Activated T-helper 9 cell treated with anti-CD3 and anti-CD28 coated beads, Interleukin-2, amount 50 U/mL, for 16 hours (primary cell): ENCODE results near the gene ZNF486.
"Not testable (repeated sequence)": the region's sequence is repeated elsewhere in the genome, so short reads cannot be mapped to it uniquely, and the experiment has no call there.

Source experiments
- DNase-seq: peaks from one replicate; pipeline ENCODE4 v3.0.0-alpha.2; 2020; ENCODE audit warnings: low read depth

Gene ZNF486

DNA sequence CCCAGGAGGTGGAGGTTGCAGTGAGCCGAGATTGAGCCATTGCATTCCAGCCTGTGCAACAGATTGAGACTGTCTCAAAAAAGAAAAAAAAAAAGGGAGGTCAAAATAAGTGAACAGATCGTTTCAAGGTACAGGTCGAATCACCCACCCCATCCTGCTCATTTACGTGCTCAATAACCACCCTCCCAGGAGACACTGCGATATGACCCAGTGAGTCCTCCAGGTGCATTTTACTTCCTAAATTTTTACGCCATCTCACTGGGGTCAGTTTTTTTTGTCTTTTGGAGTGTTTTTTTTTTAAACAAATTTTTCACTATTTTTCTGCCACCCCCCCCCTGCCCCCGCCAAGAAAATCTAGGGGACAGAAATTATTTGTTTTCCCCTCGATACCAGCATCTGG lies 68.1 kb downstream of the ZNF486 start:
- no peak for DNase-seq

DNA sequence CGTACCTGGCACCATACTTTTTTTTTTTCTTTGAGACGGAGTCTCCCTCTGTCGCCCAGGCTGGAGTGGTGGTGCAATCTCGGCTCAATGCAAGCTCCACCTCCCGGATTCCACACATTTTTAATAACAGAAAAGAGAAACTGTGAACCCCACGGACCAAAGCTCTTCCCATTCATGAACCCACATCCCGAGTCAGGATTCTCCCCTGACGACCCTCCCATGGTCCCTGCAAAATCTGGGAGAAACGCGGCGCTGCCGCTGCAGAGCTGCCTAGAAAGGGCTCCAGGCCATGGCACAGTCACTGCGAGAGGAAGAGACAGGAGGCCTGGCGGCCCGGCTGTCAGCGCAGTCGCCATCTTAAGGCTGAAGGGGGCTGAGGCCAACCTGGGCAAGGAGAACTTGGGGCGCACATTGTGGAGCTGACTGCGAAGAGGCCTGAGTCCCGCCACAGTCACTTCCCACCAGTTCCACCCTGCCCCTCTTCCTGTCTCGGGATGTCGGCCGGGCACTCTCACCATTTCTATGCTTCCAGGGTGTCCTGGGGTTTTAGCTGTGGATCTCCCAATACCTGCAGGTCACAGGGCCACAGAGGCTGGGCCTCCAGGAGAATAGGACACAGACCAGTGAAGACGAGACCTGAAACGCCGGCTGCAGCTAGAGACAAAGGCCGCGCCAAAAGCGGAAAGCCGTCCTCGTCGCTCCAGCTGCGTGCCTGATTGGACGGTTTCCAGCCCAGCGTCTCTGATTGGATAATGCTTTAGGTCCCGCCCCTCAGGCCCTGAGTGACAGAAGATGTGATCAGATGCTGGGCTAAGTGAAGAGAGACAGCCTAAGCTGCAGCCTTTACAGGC lies 71.0 kb downstream of the ZNF486 start:
- DNase-seq, result peak; percentile 74

DNA sequence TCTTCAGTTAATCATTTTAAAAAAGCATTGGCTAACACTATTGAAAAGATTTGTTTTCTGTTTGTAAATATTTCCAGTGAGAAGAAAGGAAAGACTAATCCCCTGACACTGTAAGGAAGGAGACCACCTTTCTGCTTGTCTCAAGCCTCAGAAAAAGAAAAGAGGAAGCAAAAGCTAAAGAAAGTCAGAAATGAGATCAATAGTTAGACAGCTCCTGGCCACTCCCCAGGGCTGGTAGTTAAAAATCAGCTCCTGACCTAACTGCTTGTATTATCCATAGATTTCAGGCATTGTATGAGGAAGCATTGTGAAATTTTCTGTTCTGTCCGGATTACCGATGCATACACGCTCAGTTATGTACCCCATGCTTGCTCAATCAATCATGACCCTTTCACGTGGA lies 76.6 kb downstream of the ZNF486 start:
- no peak for DNase-seq

DNA sequence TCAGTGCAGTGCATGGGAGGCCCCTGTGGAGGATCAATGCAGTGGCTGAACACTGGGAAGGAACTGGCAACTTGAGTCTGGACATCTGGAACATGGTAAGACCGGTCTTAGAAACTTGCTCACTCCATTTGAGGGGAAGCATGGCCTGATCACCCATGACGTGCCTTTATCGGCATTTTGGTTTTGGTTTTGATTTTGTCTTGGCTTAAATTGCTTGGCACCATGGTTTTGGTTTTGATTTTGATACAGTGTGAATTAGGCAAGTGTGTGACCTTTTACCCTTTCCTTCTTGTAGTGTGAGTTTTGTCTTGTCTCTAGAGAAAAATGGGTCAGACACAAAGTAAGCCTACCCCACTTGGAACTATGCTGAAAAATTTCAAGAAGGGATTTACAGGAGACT lies 77.3 kb downstream of the ZNF486 start:
- DNase-seq, result no peak

DNA sequence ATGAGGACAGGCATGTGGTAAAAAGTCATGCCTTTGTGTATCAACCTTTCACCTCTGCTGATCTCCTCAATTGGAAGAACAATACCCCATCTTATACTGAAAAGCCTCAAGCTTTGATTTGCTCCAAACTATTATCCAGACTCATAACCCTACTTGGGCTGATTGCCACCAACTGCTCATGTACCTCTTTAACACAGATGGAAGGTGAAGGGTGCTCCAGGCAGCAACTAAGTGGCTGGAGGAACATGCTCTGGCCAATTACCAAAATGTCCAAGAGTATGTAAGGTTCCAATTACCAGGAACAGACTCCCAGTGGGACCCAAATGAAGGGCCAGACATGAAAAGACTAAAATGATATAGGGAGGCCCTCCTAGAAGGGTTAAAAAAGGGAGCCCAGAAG lies 78.3 kb downstream of the ZNF486 start:
- DNase-seq, result no peak

DNA sequence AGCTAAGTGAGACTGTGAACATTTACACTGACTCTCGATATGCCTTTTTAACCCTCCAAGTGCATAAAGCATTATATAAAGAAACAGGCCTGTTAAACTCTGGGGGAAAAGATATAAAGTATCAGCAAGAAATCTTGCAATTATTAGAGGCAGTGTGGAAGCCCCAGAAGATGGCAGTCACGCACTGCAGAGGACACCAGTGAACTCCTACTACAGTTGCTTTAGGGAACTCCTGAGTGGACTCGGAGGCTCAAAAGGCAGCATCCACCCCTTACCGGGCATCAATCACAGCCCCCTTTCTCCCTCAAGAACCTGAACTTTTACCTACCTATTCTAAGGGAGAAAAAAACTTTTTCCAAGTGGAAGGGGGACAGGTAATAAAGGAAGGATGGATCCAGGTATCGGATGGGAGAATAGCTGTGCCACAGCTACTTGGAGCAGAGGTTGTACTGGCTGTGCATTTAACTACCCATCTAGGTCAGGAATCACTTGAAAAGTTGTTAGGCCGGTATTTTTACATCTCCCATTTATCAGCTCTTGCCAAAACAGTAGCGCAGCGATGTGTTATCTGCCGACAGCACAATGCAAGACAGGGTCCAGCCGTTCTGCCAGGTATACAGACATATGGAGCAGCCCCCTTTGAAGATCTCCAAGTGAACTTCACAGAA lies 80.1 kb downstream of the ZNF486 start:
- DNase-seq, result no peak

DNA sequence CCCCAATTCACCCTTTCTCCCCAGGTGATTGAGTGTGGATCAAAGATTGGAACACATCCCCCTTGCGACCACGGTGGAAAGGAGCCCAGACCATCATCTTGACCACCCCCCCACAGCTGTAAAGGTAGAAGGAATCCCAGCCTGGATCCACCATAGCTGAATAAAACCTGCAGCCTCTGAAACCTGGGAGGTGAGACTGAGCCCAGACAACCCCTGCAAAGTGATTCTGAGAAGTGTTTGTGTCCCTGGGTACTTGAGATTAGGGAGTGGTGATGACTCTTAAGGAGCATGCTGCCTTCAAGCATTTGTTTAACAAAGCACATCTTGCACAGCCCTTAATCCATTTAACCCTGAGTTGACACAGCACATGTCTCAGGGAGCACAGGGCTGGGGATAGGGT lies 81.2 kb downstream of the ZNF486 start:
- DNase-seq, result not testable (repeated sequence)
